ENCODE results near the gene LRRTM1. TPM values are rescaled to one million over a fixed set of nuclear protein-coding genes. Genes with fewer than 3 reads are reported as not detected.

LRRTM1 gene
- total RNA-seq, 1 experiment from 2014 or later: not detected

GRCh38 chr2:80293039-80293438 is 11.5 kb downstream of the LRRTM1 start:
- Histone ChIP-seq H3K9ac (ENCODE audit: low read length) (no peak overlapping the region), H3K4me1 (ENCODE audit: control insufficient read depth in 1 of 2, insufficient read depth in 2 of 2, low read length in 2 of 2) (no peaks in the 10 kb centered on the region), H2AFZ (ENCODE audit: low read depth, low read length, poor library complexity, severe bottlenecking) (no peak overlapping the region), H3K79me2 (ENCODE audit: insufficient read depth, low read length) (no peaks in the 10 kb centered on the region), H3K27ac (ENCODE audit: low read depth, low read length) (no peak overlapping the region), H3K27me3 (ENCODE audit: insufficient read depth, low read length) (no peaks in the 10 kb centered on the region), H3K4me3 (replicated peaks in 1 of 2; ENCODE audit: low read depth in 1 of 2, low read length in 2 of 2) (no peak overlapping the region), H4K20me1 (ENCODE audit: insufficient read depth) (no peaks in the 10 kb centered on the region), H3K9me2 (ENCODE audit: insufficient read depth) (no peaks in the 10 kb centered on the region), H3K36me3 (ENCODE audit: control insufficient read depth in 1 of 2, insufficient read depth in 2 of 2, low read length in 2 of 2) (no peaks in the 10 kb centered on the region), H3K9me3 (ENCODE audit: control insufficient read depth in 1 of 2, insufficient read depth in 1 of 2, low read depth in 1 of 2, low read length in 2 of 2) (peaks cover 0 to 5% of the 10 kb centered on the region in 2 experiments; a peak in 2 of 4 replicates), H3K4me2 (ENCODE audit: low read length) (no peak overlapping the region)
- POLR2A ChIA-PET: no interaction called here
- CTCF ChIA-PET: no interaction called here
- no peak for TF ChIP-seq SP1 (IDR thresholded peaks at IDR 0.05; ENCODE audit: low read depth)
- no peak for TF ChIP-seq ZNF274 (IDR thresholded peaks at IDR 0.05; ENCODE audit: low read depth, low read length)
- no peak for TF ChIP-seq CBX3 (IDR thresholded peaks at IDR 0.05; ENCODE audit: low read depth)
- no peak for TF ChIP-seq JUND (IDR thresholded peaks at IDR 0.05)
- no peak for TF ChIP-seq ATF3 (IDR thresholded peaks at IDR 0.05)
- TF ChIP-seq ZBTB33 (IDR thresholded peaks at IDR 0.05; ENCODE audit: extremely low read depth, insufficient replicate concordance, low read length): no peak
- no peak for TF ChIP-seq SRF (IDR thresholded peaks at IDR 0.05; ENCODE audit: low read depth)
- no peak for TF ChIP-seq ELF1 (IDR thresholded peaks at IDR 0.05; ENCODE audit: borderline replicate concordance, low read depth)
- no peak for TF ChIP-seq CTCF (IDR thresholded peaks at IDR 0.05 in 2 of 3, conservative IDR thresholded peaks at IDR 0.05 in 1 of 3; ENCODE audit: borderline replicate concordance in 1 of 3, insufficient read depth in 1 of 3, low read depth in 2 of 3, low read length in 2 of 3)
- TF ChIP-seq EGR1 (IDR thresholded peaks at IDR 0.05; ENCODE audit: low read depth): no peak
- no peak for TF ChIP-seq ZFX (IDR thresholded peaks at IDR 0.05)
- TF ChIP-seq FOSL1 (IDR thresholded peaks at IDR 0.05; ENCODE audit: low read depth): no peak
- no peak for DNase-seq (ENCODE audit: low read depth, low spot score)
- intact Hi-C loops (cut with micrococcal nuclease): no loop called here
- ATAC-seq: no peak
- no TSS peak for BruUV-seq (replicated peaks)
- RAD21 ChIA-PET (ENCODE audit: low non-redundant PET in 1 of 2, low total read pairs in 2 of 2, uncharacterized antibody in 2 of 2, unreplicated experiment in 2 of 2): no interaction called here
